ENCODE data around the gene SNRPA.
"Not testable (repeated sequence)": the region's sequence is repeated elsewhere in the genome, so short reads cannot be mapped to it uniquely, and the experiment has no call there.

SNRPA gene

GRCh38 chr19:40721936-40722661, 28.9 kb upstream of the SNRPA start:
- TF ChIP-seq CTCF (IDR thresholded peaks at IDR 0.05; ENCODE audit: low read depth, low read length), result no peak
- peak overlapping the region; percentile 23 to 35 for H3K4me3 ChIP-seq (replicated peaks in 1 of 2; ENCODE audit: low read depth in 2 of 2, low read length in 2 of 2)
- DNase-seq (ENCODE audit: low read depth in 2 of 2), result peak; percentile 41 to 76

- TF ChIP-seq CTCF (IDR thresholded peaks at IDR 0.05; ENCODE audit: low read depth, low read length), result no peak
- DNase-seq (ENCODE audit: low read depth in 2 of 2), result no peak
Measured at GRCh38 chr19:40723661-40724254, 27.2 kb upstream of the SNRPA start.

GRCh38 chr19:40724315-40724714, 26.7 kb upstream of the SNRPA start:
- no peak overlapping the region for H3K4me3 ChIP-seq (replicated peaks in 1 of 2; ENCODE audit: low read depth in 2 of 2, low read length in 2 of 2)
- DNase-seq (ENCODE audit: low read depth in 2 of 2), result no peak
- no peak for TF ChIP-seq CTCF (IDR thresholded peaks at IDR 0.05; ENCODE audit: low read depth, low read length)

More at GRCh38 chr19:40723661-40724254, 27.2 kb upstream of the SNRPA start:
- H3K4me3 ChIP-seq (replicated peaks in 1 of 2; ENCODE audit: low read depth in 2 of 2, low read length in 2 of 2), result no peak overlapping the region

GRCh38 chr19:40724855-40725254, 26.1 kb upstream of the SNRPA start:
- no peak for TF ChIP-seq CTCF (IDR thresholded peaks at IDR 0.05; ENCODE audit: low read depth, low read length)
- H3K4me3 ChIP-seq (replicated peaks in 1 of 2; ENCODE audit: low read depth in 2 of 2, low read length in 2 of 2), result no peak overlapping the region
- DNase-seq (ENCODE audit: low read depth in 2 of 2), result no peak

GRCh38 chr19:40726279-40726678, 24.7 kb upstream of the SNRPA start:
- no peak for TF ChIP-seq CTCF (IDR thresholded peaks at IDR 0.05; ENCODE audit: low read depth, low read length)
- H3K4me3 ChIP-seq (replicated peaks in 1 of 2; ENCODE audit: low read depth in 2 of 2, low read length in 2 of 2), result no peak overlapping the region
- no peak for DNase-seq (ENCODE audit: low read depth in 2 of 2)

GRCh38 chr19:40730065-40730464, 20.9 kb upstream of the SNRPA start:
- DNase-seq (ENCODE audit: low read depth in 2 of 2); H3K4me3 ChIP-seq (replicated peaks in 1 of 2; ENCODE audit: low read depth in 2 of 2, low read length in 2 of 2): not testable (repeated sequence)

GRCh38 chr19:40732304-40732703, 18.7 kb upstream of the SNRPA start:
- DNase-seq (ENCODE audit: low read depth in 2 of 2), result not testable (repeated sequence)

GRCh38 chr19:40733149-40733548, 17.9 kb upstream of the SNRPA start:
- H3K4me3 ChIP-seq (replicated peaks in 1 of 2; ENCODE audit: low read depth in 2 of 2, low read length in 2 of 2), result no peak overlapping the region
- no peak for TF ChIP-seq CTCF (IDR thresholded peaks at IDR 0.05; ENCODE audit: low read depth, low read length)
- no peak for DNase-seq (ENCODE audit: low read depth in 2 of 2)

More at GRCh38 chr19:40732304-40732703, 18.7 kb upstream of the SNRPA start:
- not testable (repeated sequence) for H3K4me3 ChIP-seq (replicated peaks in 1 of 2; ENCODE audit: low read depth in 2 of 2, low read length in 2 of 2)

Data from cardiac fibroblast (primary cell).